T follicular helper cell (primary cell): ENCODE results near the gene PAX5.

Experiments used
- DNase-seq: peaks from one replicate; pipeline ENCODE4 v3.0.0-alpha.2; 2020; ENCODE audit warnings: low read depth

PAX5 gene

DNA sequence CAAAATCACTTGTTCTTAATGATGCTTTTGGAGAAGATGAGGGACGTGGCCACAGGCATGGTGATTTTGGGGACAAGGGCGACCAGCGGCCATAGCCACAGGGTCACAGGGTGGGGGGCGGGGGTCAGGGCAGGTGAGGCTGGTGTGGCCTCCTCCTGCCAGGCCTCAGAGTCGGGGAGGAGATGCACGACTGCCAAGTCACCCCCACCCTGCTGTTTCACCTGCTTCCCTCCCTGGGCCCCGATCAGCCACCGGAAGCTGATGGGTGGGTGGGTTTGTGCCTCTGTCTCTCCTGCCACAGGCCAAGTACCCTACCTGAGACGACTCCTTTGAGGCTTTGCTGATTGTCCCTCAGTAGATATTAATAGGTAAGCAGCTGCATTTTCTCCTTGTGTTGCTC, 199.3 kb downstream of the PAX5 start:
- DNase-seq = no peak

GRCh38 chr9:36833954-36834353, 200.1 kb downstream of the PAX5 start:
- DNase-seq = no peak

DNA sequence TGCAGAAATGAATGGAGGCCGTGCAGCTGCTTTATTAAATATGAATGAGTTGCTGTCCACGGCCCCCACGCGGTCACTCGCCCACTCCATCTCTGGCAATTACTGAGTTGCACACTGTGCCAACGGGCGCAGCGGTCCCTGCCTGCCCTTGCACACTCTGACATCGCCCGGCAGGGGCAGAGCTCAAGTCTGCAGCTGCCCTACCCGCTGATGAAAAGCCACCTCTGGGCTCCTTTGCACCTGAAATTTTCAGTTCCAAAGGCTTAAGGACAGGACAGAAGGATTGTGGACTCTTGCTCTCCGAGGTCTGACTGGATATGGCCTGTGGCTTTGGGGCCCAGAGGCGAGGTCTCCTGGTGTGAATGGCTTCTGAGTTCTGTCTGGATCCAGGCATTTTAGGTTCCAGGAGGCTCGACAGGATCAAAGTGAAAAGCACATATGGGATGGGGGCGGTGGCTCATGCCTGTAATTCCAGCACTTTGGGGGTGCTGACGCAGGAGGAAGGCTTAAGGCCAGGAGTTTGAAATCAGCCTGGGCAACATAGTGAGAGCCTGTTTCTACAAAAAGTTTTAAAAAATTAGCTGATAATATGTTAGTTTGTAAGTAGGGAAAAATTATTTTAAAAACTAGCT, 201.8 kb downstream of the PAX5 start:
- no peak for DNase-seq

GRCh38 chr9:36831381-36832161, 202.5 kb downstream of the PAX5 start:
- DNase-seq = no peak

- no peak for DNase-seq
Measured at GRCh38 chr9:36828611-36829013, 205.5 kb downstream of the PAX5 start.

DNA sequence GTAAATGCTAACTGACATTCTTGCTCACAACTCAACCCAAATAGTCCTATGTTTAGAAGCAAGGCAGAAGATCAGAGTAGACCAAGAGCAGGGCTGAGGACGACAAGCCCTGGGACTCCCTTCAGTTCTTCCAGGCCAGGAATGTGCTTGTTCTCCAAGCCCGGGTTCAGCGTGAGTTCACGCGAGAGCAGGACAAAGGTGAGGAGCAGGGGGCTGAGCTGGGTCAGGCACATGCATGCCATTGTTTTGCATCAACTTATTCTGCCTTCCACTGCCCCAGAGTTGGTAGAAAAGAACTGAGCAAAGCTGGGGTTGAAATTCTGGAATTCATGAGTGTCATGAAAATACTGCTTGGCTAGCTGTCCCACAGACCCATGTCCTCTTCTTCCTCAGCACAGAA, 206.5 kb downstream of the PAX5 start:
- DNase-seq = no peak

DNA sequence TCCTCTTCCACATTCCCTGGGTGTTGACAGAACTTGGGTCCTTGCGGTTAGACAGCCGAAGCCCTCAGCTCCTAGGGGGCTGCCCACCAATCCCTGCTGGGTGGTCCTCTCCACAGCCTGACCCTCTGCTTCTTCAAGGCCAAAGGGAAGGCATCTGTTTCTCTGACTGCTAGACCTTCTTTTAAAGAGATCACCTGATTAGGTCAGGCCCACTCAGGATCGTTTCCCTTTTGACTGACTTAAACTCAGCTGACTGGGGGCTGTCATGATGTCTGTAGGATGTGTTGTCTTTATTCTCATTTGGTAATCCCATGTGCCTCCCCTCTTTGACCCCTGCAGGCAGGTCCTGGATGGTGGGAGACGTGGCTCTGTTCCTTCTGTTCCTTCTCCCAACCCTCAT, 207.5 kb downstream of the PAX5 start:
- no peak for DNase-seq

- DNase-seq = no peak
Measured at GRCh38 chr9:36825179-36825578, 208.9 kb downstream of the PAX5 start.

GRCh38 chr9:36823934-36824333, 210.1 kb downstream of the PAX5 start:
- no peak for DNase-seq

- DNase-seq = no peak
Measured at GRCh38 chr9:36823466-36823865, 210.6 kb downstream of the PAX5 start.

- no peak for DNase-seq
Measured at GRCh38 chr9:36822201-36822600, 211.9 kb downstream of the PAX5 start.

- no peak for DNase-seq
Measured at GRCh38 chr9:36820392-36820861, 213.6 kb downstream of the PAX5 start.

- no peak for DNase-seq
Measured at GRCh38 chr9:36818965-36819870, 214.8 kb downstream of the PAX5 start.

DNA sequence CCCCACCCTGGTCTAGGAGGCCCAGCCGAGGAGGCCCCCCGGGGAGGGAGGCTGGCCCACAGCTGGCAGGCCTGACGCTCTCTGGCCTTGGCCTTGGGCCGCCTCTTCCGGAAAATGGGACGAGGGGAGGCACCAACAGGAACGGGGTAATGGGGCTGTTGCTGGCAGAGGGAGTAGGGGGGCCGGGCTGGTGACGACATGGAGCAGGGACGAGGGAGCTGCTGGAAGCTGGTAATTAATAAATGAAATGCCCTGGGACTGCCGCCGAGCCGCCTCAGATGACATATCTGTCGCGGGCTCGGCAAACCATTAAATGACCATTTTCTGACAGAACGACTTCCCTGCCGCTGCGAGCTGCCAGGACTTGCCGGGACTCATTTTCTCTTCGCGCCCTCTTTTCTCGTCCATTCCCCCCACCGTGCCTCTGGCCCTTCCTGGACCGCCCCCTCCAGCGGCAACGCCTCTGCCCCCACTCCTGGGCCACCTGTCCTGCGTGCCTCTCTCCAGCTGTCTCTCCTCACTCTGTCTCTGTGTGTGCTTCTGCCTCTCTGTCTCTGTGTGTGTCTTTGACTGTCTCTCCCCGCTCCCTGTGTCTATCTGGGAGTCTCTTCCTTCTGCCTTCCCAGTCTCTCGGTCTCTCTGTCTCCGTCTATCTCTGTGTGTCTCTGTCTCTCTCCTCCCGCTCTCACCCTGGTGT, 215.7 kb downstream of the PAX5 start:
- DNase-seq = no peak

DNA sequence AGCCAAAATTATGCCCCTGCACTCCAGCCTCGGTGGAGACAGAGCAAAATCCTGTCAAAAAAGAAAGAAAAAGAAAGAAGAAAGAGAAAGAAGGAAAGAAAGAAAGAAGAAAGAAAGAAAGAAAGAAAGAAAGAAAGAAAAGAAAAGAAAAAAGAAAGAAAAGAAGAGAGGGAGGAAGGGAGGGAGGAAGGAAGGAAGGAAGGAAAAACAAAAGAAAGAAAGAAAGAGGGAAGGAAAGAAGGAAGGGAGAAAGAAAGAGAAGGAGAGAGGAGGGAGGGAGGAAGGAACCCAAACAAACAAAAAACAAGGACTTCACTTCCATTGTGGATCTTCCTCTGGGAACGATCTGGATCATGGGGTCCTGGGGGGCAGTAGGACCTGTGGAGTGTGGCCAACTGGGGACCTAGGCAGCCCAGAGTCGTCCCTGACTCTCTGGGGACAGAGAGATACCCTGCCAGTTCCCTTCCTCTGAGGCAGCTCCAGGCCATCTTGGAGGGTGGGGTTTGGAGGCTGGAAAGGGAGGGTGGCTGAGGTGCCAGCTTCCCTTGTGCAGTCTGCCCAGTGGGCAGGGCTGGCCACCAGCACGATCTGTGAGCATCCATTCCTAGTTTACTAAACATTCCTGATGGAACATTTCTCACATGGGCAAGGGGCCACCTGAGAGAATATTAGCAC, 216.8 kb downstream of the PAX5 start:
- no peak for DNase-seq

DNA sequence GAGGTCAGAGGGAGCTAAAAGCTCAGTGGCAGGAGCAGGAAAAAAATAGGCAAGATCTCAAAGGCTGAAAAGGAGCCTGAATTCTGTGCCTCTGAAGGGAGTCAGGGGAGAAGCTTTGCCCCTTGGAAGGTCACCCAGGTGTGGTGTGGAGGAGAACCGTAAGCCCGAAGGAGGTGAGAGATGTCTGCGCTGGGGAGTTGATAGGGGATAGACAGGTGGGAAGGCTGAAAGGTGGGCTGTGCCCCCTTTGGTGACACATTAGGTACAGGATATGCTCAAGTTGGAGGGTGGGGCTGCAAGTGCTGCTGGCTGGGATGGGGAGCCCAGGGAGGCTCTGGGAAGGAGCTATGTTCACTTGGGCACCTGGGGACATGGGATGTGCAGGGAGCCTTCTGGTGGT, 217.7 kb downstream of the PAX5 start:
- no peak for DNase-seq

DNA sequence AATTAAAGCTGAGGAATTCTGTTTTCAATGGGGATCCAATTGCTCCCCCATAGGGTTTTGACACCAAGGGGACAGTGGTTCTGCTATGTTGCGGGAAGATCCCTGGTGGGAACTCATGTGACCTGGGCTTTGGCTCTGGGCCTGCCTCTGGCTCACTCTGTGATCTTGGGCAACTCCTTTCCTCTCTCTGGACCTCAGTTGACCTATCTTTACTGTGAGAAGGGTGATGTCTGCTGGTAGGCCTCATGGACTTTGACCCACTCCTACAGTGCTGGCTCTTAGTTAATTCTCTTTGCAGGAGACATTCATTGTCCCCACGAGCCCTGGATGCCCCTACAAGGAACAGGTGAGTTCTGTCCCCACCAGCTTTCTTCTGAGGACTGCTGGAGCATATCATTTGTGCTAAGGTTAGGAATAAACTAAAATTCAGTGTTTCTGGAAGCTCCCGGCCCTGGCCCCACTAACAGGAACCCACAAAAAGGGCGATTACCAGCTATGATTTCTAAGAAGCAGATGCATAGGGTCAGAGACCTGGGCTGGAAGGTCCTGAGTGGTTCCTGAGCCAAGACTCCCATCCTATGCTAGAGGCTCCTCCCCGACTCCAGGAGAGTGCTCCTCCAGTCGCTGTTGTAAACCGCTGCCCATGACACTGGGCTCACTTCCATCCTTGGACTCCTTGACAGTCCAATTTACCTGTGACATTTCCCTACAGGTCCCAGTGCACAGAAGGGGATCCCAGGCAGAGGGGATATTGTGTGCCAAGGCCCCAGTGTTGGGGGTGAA, 218.3 kb downstream of the PAX5 start:
- no peak for DNase-seq

DNA sequence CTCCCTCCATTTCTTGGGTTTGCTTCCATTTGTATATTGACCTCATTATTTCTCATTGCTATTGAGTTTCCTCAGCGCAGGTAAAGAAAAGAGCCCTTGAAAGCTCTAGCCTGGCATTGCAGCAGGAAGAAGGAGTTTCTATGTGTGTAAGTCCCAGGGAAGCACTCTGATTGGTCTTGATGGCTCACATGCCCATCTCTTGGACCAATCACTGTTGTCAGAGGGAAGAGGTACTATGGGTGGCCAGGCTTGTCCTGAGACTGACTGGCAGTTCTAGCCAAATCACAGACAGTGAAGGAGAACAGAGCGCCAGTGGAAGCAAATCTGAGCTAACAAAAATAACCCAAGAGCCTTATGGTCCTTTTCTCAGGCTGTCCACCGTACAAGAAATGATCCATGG, 219.0 kb downstream of the PAX5 start:
- DNase-seq = no peak

DNA sequence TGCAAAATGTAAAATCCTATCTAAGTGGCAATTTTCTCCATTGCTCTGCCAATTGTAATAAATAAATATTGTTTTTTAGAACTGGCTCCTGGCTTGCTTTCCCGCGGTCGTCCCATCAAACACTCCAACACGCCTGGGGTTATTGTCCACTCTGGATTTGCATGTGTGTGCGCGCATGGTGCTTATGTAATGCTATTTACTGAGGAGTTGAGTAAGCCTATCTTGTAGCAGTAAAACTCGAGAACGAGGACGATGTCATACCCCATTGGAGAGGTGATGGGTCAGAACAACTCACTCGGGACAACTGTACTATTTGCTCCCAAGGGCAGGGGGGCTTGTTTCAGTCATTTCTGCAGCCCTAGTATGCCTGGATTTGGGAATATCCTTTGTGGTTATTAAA, 220.9 kb downstream of the PAX5 start:
- DNase-seq = no peak

DNA sequence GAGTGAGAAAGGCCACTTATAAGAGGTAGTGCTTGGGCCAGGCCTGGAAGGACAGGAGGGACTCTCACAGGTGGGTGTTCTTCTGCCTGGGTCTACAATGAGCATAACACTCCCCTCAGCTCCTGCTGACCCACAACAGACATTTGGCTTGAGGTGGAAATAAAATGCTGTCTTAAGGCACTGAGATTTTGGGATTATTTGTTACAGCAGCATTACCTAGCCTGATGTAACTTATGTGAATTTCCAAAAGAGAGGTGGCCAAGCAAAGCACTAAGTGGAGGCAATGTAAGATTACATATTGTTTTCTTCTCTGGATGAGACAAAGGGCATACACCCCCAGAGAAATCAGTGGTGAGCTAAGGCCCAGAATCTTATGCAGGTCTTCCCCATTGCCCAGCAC, 221.5 kb downstream of the PAX5 start:
- no peak for DNase-seq

- DNase-seq = no peak
Measured at GRCh38 chr9:36808251-36808650, 225.8 kb downstream of the PAX5 start.
